HuH-7 (cell line): ENCODE measurements around the gene FSTL3.
A peak's percentile ranks its signal among the peaks of the same experiment; 100 is the strongest.

Source experiments
- DNase-seq: peaks from one replicate; pipeline ENCODE4 v3.0.0; 2011; ENCODE audit warnings: low spot score

The FSTL3 gene

GRCh38 chr19:645912-646778 lies 30.0 kb upstream of the FSTL3 start:
- no peak for DNase-seq

- DNase-seq = no peak
Observed at GRCh38 chr19:646779-647565, 29.2 kb upstream of the FSTL3 start.

GRCh38 chr19:647566-648284 lies 28.5 kb upstream of the FSTL3 start:
- DNase-seq = no peak

- DNase-seq = no peak
Observed at GRCh38 chr19:648305-648704, 27.9 kb upstream of the FSTL3 start.

GRCh38 chr19:648904-649801 lies 27.0 kb upstream of the FSTL3 start:
- no peak for DNase-seq

- DNase-seq = no peak
Observed at GRCh38 chr19:650121-650520, 26.1 kb upstream of the FSTL3 start.

- DNase-seq = no peak
Observed at GRCh38 chr19:651114-651818, 24.9 kb upstream of the FSTL3 start.

GRCh38 chr19:651991-652390 lies 24.2 kb upstream of the FSTL3 start:
- DNase-seq = no peak

- DNase-seq = no peak
Observed at GRCh38 chr19:652467-653389, 23.5 kb upstream of the FSTL3 start.

GRCh38 chr19:653425-653824 lies 22.8 kb upstream of the FSTL3 start:
- DNase-seq = no peak

GRCh38 chr19:655691-656090 lies 20.5 kb upstream of the FSTL3 start:
- DNase-seq = no peak

- DNase-seq = no peak
Observed at GRCh38 chr19:656751-657559, 19.2 kb upstream of the FSTL3 start.

- no peak for DNase-seq
Observed at GRCh38 chr19:657611-658010, 18.6 kb upstream of the FSTL3 start.

GRCh38 chr19:658059-658839 lies 17.9 kb upstream of the FSTL3 start:
- DNase-seq = no peak

GRCh38 chr19:658916-659839 lies 17.0 kb upstream of the FSTL3 start:
- no peak for DNase-seq

GRCh38 chr19:660793-661426 lies 15.3 kb upstream of the FSTL3 start:
- DNase-seq = peak; percentile 58
